Testis (tissue), 3 donors: ENCODE data around the gene VPS26C. TPM values are rescaled to one million over a fixed set of nuclear protein-coding genes. Genes with fewer than 3 reads are reported as not detected.

Source experiments
- DNase-seq: peaks from one replicate; pipeline ENCODE4 v3.0.0-alpha.2; 2019
- H3K27ac ChIP-seq, 2 donors: fragments of 200-600 bp; sonication (generic); one replicate each; pipeline ENCODE4 v1.5.1; 2019
- H3K27me3 ChIP-seq: fragments of 200-600 bp; sonication (generic); one replicate; pipeline ENCODE4 v1.5.1; 2019
- H3K36me3 ChIP-seq: fragments of 200-600 bp; sonication (generic); one replicate; pipeline ENCODE4 v1.5.1; 2017; ENCODE audit warnings: low read depth; ENCODE audit errors: missing control alignments
- H3K4me1 ChIP-seq: fragments of 200-600 bp; sonication (generic); one replicate; pipeline ENCODE4 v1.5.1; 2019
- H3K4me3 ChIP-seq, 2 donors: fragments of 200-600 bp; sonication (generic); one replicate each; pipeline ENCODE4 v1.5.1; 2017 to 2019
- H3K9me3 ChIP-seq: fragments of 200-600 bp; sonication (generic); one replicate; pipeline ENCODE4 v1.5.1; 2017
- POLR2A ChIP-seq: fragments of 450-650 bp; IDR thresholded peaks from one replicate; pipeline ENCODE4 v1.6.1; 2017; ENCODE audit warnings: antibody characterized with exemption, mild to moderate bottlenecking, moderate library complexity
- WGBS, 2 donors: methylation state at CpG; one replicate each; pipeline ENCODE4 v1.1.5; 2018; 5-methylcytosine and 5-hydroxymethylcytosine counted together
- intact Hi-C: fragments of 100-400 bp; cut with DNase I; formaldehyde crosslinking; loops from one replicate; pipeline ENCODE4 v1.15.1; 2023; ENCODE audit warnings: low total_unique reads
- polyA plus RNA-seq: library from polyadenylated mRNA; stranded (reverse); fragments of 350-450 nt; fragmentation: Illumina TruSeq; extraction: RNeasy Lipid Tissue Mini Kit (QIAGEN cat#74804); gene quantifications from one replicate; pipeline ENCODE4 v1.2.3, GENCODE V29; 2014; ENCODE audit warnings: low read depth, low replicate concordance; ENCODE audit not compliant: insufficient read depth
- total RNA-seq, 2 donors: library from RNA; depleted of rRNA; stranded (reverse); fragments of >200 nt; gene quantifications; one replicate each; pipeline ENCODE4 v1.2.3, GENCODE V29; 2016
- TF ChIP-seq, protein P1 (sequence below), 3 experiments: fragments of 450-650 bp in 2 of 3; fragments of 200-600 bp in 1 of 3; sonication (generic) in 1 of 3; IDR thresholded peaks; one replicate each; pipeline ENCODE4 v1.5.1; 2016 to 2019; ENCODE audit warnings: antibody characterized with exemption in 3 of 3, mild to moderate bottlenecking in 2 of 3, moderate library complexity in 1 of 3

Gene VPS26C
- total and polyA plus RNA-seq, 3 donors from 2014 or later = 25.3 to 48.1 (median 46.5) TPM

DNA sequence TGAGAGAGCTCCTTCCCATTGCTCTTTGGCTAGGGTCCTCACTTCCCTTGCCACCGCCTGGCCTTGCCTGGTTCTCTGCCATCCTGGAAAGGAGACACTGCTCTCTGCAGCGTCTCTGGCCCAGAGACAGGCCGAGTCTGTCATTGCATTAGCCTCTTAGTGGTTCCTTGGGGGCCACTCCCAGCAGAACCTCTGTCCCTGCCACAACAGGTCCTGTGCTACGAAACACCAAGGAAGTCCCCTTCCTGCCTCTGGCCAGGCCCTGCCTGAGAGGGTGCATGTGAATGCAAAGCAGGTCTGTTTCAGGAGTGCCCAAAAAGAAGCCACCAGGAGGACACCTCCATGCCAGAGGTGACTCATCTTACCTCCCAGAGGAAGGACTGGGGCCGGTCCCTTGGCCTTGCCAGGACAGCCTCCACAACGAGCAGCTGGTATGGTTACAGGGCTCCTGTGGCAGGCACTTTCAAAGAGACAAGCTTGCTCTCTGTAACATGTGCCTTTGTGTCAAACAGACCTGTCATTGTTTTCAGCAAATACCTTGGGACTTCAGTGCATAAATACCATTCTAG, 59.6 kb downstream of the VPS26C start:
- no peak overlapping the region for H3K4me3 ChIP-seq
- DNase-seq = no peak
- H3K27ac ChIP-seq = no peak overlapping the region
- intact Hi-C loops = no loop called here
- no peaks in the 10 kb centered on the region for H3K9me3 ChIP-seq
- WGBS, 2 donors = 53 to 59% methylated on average over 3 to 6 of the region's 6 CpGs
- no peaks in the 10 kb centered on the region for H3K36me3 ChIP-seq
- TF ChIP-seq, protein P1, sequence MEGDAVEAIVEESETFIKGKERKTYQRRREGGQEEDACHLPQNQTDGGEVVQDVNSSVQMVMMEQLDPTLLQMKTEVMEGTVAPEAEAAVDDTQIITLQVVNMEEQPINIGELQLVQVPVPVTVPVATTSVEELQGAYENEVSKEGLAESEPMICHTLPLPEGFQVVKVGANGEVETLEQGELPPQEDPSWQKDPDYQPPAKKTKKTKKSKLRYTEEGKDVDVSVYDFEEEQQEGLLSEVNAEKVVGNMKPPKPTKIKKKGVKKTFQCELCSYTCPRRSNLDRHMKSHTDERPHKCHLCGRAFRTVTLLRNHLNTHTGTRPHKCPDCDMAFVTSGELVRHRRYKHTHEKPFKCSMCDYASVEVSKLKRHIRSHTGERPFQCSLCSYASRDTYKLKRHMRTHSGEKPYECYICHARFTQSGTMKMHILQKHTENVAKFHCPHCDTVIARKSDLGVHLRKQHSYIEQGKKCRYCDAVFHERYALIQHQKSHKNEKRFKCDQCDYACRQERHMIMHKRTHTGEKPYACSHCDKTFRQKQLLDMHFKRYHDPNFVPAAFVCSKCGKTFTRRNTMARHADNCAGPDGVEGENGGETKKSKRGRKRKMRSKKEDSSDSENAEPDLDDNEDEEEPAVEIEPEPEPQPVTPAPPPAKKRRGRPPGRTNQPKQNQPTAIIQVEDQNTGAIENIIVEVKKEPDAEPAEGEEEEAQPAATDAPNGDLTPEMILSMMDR (IDR thresholded peaks at IDR 0.05) = no peak
- TF ChIP-seq POLR2A = no peak
- no peaks in the 10 kb centered on the region for H3K27me3 ChIP-seq
- peaks cover 6% of the 10 kb centered on the region for H3K4me1 ChIP-seq

DNA sequence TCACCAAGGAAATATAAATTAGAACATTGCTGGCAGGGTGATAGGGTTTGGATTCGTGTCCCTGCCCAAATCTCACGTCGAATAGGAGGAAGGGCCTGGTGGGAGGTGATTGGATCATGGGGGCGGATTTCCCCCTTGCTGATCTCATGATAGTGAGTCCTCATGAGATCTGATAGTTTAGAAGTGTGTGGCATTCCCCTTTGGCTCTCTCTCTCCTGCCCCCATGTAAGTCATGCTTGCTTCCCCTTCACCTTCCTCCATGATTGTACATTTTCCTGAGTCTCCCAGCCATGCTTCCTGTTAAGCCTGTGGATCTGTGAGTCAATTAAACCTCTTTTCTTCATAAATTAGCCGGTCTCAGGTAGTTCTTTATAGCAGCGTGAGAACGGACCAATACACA, 60.6 kb downstream of the VPS26C start:
- H3K9me3 ChIP-seq = no peaks in the 10 kb centered on the region
- TF ChIP-seq, protein P1 (IDR thresholded peaks at IDR 0.05) = no peak
- TF ChIP-seq POLR2A = no peak
- WGBS, 2 donors = 92 to 93% methylated on average over 7 of the region's 7 CpGs
- H3K4me1 ChIP-seq = peaks cover 6% of the 10 kb centered on the region
- no peaks in the 10 kb centered on the region for H3K27me3 ChIP-seq
- H3K4me3 ChIP-seq = no peak overlapping the region
- H3K36me3 ChIP-seq = no peaks in the 10 kb centered on the region
- intact Hi-C loops = no loop called here
- H3K27ac ChIP-seq = no peak overlapping the region
- DNase-seq = no peak

DNA sequence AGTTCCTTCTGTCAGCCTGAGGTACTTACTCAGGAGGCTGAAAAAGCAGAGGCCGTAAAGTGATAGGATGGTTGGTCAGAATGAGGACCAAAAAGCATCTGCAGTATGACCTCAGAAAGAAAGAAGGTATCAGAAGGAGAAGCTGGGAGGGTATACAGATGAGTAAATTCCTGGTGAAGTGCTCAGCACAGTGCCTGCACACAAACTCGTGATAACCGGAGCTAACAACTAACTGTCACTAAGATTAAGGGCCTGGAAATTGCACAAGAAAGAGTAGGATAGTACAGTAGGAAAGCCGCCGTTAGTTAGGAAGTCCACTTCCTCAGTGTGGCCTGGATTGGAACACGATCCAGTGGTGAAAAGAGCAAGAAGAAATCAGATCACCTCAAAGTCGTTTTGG, 62.6 kb downstream of the VPS26C start:
- Histone ChIP-seq H3K4me1 (peaks cover 6% of the 10 kb centered on the region), H3K27ac (no peak overlapping the region), H3K9me3 (no peaks in the 10 kb centered on the region), H3K27me3 (no peaks in the 10 kb centered on the region), H3K36me3 (no peaks in the 10 kb centered on the region), H3K4me3 (no peak overlapping the region)
- no peak for DNase-seq
- TF ChIP-seq POLR2A = no peak
- TF ChIP-seq, protein P1 (IDR thresholded peaks at IDR 0.05) = no peak
- intact Hi-C loops = no loop called here
- 78 to 89% methylated on average over 7 of the region's 7 CpGs for WGBS, 2 donors

DNA sequence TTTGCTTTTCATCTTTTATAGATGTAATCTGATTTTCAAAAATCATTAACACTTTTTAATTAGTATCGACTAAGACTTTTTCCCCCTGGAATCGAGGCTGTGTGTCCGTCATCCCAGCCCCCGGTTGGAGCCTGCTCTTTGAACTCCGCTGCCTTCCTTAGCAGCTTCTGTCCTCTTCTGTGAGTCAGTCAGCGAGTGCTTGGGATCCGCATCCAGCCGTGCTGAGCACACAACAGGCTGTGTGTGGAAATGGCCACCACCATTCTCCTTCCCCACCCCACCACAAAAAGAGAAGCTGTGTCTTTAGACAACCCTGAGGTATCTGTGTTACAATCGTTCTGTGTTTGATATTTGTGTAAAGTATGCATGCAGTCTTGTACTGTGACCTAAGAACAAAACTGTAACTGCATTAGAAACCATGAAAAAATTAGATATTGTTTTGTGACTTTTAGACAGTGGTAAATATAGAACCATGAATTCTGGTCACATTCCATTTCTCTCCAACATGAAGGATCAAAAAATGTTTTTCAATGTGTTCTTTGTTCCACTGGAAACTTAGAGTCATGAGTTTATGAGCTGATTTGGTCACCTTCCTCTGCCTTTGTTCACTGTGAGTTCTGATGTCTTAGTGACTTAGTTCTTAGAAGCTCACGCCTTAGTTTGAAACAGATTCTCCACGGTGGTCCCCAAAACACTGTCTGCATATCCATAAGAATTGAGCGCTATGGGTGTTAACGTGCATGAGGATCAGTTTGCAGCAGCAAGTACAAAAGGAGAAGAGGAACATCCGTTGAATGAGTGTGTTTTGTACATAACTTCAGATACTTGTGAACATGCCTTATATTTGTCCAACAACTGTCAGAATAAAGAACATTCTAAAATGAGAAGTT, 64.7 kb downstream of the VPS26C start:
- Histone ChIP-seq H3K27ac (no peak overlapping the region), H3K9me3 (no peaks in the 10 kb centered on the region), H3K36me3 (no peaks in the 10 kb centered on the region), H3K4me3 (no peak overlapping the region), H3K4me1 (no peaks in the 10 kb centered on the region), H3K27me3 (no peaks in the 10 kb centered on the region)
- 89 to 91% methylated on average over 14 of the region's 14 CpGs for WGBS, 2 donors
- TF ChIP-seq POLR2A = no peak
- TF ChIP-seq, protein P1 (IDR thresholded peaks at IDR 0.05) = no peak
- intact Hi-C loops = no loop called here
- no peak for DNase-seq
